Inferior parietal cortex (tissue), 1 donor: ENCODE measurements around the gene C19orf47.
"Not testable (repeated sequence)": the region's sequence is repeated elsewhere in the genome, so short reads cannot be mapped to it uniquely, and the experiment has no call there.

ENCODE experiments used
- DNase-seq: peaks from one replicate; pipeline ENCODE4 v3.0.0-alpha.2; 2016; ENCODE audit errors: extremely low spot score

Gene C19orf47

DNA sequence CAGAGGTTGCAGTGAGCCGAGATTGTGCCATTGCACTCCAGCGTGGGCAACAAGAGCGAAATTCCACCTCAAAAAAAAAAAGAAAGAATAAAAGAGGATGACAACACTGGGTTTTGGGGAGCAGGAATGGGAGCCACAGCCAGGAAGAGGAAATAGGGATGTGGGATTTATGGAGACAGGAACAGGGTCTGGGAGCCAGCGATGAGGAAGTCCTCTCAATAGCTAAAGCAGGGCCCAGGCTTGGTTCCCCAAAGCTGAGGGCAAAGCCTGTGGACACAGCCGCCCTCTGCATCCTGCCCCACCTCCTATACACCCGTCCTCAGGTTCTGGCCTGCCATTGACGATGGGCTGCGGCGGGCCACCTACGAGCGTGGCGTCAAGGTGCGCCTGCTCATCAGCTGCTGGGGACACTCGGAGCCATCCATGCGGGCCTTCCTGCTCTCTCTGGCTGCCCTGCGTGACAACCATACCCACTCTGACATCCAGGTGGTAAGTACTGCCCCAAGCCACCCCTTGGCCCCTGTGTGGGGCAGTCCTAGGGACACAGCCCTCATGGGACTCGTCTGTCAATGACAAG, 28.2 kb upstream of the C19orf47 start:
- no peak for DNase-seq

DNA sequence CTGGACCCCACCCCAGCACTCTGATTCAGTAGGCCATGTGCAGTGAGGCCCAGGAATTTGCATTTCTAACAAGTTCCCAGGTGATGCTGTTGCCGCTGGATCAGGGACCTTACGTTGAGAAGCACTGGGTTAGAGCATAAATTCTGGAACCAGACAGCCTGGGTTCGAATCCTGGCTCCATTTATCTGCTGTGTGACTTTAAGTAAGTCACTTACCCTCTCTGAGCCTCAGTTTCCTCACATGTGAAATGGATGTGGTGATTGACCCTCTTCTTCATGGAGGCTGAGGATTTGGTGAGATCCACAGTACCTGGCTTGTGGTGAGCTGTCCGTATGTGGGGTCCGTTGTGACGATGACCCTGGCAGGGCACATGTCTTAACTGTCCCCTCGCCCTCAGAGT, 25.9 kb upstream of the C19orf47 start:
- DNase-seq, result no peak

DNA sequence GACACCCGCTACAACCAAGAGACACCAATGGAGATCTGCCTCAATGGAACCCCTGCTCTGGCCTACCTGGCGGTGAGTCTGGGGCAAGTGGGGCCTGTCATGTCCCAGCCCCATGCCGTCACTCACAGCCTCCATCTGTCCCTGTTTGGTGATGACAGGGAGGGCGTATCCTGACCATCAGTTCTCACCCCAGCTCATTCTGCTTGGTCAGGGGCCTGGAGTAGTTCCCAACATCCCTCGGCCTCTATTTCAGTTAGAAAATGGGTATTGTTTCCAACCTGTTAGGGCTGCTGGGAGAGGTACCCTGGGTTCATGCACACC, 23.6 kb upstream of the C19orf47 start:
- no peak for DNase-seq

DNA sequence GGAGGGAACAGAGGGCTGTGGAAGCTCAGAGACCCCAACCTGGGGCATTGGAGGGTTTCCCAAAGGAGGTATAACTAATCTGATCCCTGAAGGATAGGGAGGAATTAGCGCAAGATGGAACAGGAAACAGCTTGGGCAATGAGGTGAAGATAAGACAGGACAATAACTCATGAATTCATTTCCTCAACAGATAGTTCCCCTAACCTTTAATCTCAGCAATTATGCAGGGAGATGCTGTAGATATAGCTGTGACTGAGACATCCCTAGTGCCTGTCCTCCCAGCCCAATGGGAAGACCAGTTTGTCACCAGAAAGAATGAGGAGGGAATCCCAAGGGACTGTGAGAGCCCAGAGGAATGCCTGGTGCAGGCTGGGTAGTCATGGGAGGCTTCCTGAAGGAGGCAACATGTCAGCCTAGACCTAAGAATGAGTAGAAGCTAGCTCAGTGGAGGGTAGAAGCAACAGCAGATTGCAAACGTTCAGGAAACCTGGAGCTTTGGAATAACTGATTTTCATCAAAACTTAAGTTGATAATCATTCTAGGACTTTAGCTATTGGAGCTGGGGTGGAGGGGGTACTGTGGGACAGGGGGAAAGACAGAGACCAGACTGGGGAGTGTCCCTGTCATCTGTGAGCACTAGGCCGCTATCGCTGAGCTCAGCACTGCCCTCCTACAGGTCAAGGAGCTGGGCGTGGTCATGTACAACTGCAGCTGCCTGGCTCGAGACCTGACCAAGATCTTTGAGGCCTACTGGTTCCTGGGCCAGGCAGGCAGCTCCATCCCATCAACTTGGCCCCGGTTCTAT, 23.0 kb upstream of the C19orf47 start:
- DNase-seq, result no peak

DNA sequence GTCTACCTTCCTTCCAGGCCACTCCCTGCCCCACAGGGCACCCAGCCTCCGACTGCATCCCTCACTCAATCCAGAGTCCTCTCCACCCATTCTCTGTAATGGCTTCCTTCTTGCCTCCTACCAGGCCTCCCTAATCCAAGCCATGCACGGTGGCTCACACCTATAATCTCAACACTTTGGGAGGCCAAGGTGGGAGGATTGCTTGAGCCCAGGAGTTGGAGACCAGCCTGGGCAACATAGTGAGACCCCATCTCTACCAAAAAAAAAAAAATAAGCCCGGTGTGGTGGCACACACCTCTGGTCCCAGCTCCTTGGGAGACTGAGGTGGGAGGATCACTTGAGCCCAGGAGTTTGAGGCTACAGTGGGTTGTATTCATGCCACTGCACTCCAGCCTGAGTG, 22.1 kb upstream of the C19orf47 start:
- DNase-seq, result not testable (repeated sequence)

DNA sequence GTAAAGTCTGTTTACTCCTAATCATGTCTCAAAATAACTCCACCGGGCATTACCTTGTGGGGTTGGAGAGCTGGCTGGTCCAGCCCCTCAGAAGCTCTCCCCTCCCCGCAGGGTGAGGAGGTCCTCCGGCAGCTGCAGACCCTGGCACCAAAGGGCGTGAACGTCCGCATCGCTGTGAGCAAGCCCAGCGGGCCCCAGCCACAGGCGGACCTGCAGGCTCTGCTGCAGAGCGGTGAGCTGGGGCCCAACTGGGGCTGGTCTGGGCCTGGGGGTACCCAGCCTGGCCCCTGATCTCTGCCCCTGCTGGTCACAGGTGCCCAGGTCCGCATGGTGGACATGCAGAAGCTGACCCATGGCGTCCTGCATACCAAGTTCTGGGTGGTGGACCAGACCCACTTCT, 21.6 kb upstream of the C19orf47 start:
- DNase-seq, result no peak

DNA sequence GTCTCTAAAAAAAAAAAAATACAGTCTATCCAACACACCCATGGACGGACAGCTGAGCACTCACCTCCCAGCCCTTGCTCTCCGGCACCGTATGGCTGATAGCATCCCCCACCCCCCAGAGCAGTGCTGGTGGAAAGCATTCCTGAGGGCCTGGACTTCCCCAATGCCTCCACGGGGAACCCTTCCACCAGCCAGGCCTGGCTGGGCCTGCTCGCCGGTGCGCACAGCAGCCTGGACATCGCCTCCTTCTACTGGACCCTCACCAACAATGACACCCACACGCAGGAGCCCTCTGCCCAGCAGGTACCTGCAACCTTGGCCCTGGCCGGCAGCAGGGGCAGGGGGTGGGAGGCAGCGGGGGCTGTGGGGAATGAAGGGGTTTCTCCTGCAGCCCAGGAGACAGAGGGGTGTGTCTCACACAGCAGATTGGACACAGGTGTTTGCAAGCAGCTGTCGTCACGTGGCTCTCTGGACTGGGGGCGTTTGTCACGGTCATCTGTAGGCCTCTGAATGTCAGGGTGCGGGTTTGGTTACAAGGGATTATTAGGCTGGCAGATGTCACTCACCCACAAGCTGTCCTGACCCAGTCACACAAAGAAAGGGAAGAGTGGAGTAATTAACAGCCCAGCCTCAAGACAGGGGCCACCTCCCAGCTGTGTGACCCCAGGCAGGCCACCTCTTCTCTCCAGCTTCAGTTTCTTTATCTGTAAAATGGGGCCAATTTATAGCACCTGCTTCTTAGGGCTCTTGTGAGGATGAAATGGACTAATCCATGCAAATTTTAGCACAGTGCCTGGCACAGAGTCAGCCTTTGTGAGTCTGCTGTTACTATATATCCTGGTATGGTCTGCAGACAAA, 19.6 kb upstream of the C19orf47 start:
- DNase-seq, result no peak

DNA sequence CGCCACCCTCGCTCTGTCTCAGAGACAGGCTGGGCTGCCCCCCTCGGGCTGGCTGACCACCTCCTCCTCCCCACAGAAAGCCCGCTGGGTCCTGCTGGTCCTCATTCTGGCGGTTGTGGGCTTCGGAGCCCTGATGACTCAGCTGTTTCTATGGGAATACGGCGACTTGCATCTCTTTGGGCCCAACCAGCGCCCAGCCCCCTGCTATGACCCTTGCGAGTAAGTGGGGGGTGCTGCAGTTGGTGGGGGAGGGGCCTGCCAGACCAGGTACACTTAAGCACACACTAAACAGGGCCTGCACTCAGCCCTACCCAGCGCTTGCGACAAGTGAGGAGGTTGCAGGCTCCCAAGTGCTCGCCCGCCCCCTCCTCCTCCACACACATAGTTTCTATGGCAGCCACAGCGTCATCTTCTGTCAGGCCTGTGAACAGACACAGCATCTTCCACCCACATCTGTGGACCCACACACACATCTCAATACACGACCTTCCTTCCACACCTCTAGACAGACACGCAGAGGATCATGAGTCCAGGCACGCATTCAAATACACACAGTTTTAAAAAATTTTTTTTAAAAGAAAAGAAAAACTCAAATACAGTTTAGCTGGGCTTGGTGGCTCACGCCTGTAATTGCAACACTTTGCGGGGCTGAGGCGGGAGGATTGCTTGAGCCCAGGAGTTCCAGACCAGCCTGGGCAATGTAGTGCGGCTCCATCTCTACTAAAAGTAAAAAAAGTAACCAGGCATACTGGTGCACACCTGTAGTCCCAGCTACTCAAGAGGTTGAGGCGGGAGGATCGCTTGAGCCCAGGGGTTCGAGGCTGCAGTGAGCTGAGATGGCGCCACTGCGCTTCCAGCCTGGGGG, 18.7 kb upstream of the C19orf47 start:
- DNase-seq, result no peak

DNA sequence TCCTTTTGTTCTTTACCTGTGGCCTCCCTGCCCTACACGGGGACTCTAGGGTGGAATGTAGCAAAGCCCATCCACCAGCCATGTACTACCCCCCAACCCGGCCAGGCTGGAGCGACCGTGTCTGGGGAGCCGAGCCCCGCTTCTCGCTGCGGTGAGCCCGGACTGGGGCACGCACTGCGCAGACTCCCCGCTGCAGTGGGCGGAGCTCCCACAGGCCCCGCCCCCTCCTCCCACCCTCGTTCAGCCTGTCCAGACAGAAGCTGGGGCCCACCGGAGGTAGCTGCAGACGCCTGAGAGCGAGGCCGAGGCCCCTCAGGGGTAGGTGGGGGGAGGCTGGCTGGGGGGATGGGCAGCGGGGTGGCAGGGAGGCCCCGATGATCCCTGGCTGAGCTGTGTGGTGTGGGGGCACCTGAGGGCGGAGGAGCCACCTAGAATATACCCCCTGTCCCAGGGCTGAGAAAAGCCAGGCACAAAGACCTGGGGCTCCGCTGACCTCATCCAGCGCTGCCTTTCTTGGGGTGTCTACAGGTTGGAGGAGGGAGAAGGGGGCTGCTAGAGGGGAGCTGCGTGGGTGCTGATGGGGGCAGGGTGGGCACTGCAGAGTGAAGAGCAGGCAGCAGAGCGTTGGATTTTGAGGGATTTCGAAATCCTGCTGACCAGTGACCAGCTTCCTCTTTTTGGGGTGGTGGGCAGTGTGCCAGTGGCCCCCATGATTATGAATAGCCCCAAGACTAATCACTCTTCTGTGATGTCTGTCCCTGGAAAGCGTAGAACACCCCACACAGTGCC, 17.6 kb upstream of the C19orf47 start:
- DNase-seq, result peak; percentile 64

DNA sequence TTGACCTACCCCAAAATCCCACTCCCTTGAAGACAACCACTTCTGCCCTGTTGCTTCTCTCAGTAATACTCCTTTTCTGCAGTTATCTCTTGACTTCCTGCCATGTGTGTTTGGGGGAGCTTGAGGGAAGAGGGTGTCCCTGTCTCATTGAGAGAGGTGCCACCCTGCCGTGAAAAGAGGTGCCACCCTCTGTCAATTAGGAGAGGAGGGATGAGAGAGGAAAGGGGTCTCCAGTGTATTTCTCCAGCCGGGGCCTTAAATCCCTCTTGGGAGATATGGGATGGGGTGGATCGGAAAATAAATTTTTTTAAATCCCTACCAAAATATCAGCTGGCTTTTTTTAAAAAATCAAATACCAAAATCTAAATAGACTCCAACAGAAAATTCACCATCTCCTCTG, 16.8 kb upstream of the C19orf47 start:
- no peak for DNase-seq

DNA sequence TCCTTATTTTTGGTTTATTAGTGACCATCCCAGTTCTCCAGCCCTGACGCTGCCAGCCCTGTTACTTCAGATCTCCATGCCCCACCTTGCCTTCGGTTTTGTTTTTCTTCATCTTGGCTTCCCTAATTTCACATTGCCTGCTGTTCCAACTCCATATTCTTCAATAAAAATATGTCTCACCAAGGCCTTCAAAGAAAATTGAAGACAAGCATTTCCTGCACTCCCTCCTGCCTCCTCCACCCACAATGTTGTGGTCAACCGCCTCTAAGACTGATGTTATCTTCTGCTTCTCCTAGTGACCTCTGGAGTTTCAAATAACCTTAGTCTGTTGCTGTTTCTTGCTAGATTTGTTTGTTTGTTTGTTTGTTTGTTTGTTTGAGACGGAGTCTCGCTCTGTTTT, 14.9 kb upstream of the C19orf47 start:
- no peak for DNase-seq

DNA sequence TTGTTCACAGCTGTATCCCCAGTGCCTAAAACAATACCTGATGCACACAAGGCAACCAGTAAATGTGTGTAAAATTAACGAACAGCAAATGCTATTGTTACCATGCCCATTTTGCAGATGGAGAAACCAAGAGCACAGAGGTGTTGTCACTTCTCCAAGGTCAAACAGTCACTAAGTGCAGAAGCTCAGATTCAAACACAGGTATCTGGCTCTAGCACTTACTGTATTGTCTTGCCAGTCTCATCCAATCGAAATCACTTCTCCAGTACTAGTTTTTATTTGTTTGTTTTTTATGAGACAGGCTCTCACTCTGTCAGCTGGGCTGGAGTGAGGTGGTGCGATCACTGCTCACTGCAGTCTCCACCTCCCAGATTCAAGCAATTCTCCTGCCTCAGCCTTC, 14.0 kb upstream of the C19orf47 start:
- no peak for DNase-seq

DNA sequence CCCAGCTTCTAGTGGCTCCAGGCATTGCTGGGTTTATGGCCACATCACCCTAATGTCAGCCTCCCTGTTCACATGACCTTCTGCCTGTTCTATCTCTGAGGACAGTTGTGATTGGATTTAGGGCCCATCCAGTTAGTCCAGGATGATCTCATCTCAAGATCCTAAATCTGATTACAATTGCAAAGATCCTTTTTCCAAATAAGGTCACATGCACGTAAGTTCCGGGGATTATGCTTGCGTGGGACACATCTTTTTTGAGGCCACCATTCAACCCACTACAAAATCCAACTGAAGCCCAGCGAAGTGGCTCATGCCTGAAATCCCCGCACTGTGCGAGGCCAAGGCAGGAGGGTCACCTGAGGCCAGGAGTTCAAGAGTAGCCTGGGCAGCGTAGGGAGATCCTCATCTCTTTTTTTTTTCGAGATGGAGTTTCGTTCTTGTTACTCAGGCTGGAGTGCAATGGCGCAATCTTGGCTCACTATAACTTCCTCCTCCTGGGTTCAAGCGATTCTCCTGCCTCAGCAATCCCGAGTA, 12.6 kb upstream of the C19orf47 start:
- DNase-seq, result no peak

DNA sequence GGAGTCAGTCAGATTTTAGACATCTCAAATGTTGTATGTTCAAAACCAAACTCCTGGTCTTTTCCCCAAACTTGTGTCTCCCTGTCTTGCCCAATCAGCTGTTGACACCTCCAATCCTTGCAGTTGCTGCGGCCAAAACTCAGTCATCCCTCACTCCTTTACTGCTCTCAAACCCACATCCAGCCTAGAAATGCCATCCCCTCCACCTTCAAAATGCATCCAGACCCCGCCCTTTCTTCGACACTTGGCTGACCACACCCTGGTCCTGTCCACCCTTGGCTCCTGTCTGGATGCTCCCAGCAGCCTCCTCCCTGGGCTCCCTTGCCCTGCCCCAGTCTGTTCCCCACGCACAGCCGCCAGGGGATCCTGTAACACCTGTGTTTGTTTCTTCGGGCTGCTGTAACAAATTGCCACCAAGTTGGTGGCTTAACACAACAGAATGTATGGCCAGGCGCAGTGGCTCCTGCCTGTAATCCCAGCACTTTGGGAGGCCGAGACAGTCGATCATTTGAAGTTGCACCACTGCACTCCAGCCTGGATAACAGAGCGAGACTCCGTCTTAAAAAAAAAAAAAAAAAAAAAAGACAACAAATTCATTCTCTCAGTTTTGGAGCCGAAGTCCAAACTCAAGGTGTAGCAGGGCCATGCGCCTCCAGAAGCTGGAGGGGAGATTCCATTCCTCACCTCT, 12.0 kb upstream of the C19orf47 start:
- no peak for DNase-seq

DNA sequence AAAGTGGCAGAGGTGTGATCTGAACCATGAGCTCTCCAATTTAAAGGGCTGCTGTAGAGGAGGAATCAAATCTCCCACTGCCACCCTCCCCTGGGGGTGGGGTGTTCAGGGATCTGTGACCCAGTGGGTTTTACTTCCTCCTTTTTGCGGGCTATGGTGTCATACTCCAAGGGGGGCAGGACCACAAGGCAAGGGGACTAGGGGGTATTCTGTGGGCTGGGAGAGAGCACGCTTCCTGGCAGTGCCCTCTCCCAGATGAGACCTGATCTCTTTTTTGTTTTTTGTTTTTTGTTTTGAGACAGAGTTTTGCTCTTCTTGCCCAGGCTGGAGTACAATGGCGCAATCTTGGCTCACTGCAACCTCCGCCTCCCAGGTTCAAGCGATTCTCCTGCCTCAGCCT, 10.6 kb upstream of the C19orf47 start:
- no peak for DNase-seq

DNA sequence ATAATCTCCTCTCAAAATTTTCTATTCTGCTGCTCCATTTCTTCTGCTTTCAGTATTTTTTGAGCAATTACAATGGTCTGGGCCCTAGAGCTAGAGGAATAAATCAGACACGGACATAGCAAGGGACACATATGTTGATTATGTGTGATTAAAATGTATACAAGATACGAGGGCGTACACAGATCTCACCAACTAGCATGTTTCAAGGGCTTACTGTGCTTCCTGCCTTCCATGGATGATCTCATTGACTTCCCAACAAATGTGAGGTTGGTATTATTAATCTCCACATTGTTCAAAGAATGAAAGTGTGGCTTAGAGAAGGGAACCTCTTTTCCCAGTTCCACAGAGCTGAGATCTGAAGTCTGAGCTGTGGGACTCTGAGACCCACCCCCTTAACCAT, 9.4 kb upstream of the C19orf47 start:
- DNase-seq, result no peak

DNA sequence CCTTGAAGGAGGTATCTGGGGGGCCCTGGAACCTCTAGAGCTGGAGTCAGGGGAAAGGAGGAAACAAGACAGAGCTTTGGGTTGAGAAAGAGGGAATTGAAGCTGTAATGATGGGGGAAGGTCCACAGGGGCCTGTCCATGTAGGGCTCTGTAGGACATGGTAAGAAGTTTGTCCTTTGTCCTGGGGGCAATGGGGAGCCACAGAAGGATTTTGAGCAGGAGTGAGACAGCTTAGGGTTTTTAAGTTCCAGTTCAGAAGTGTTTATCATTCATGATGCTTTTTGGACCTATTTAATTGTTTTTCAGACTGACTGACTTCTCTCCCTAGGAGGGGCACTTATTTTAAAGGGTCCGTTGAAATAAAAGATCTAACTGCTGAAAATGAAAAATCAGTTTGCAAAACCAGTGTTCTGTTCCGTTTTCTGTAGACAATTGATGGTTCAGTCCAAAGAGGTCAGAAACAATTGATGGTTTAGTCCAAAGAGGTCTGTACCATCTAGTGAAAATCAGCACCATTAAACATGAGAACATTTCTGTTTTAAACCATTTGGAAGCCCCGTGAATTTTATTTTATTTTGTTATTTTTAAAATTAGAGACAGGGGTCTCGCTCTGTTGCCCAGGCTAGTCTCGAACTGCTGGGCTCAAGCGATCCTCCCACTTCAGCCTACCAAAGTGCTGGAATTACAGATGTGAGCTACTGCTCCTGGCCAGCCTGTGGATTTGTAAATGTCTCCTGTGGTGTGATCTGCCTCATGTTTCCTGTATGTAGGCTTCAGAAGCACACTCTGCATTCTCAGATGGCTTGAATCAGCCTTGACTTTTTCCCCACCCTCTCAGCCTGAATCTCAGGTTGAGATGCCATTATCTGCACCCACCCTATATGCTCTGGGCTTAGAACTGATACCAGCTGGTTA, 8.7 kb upstream of the C19orf47 start:
- no peak for DNase-seq

DNA sequence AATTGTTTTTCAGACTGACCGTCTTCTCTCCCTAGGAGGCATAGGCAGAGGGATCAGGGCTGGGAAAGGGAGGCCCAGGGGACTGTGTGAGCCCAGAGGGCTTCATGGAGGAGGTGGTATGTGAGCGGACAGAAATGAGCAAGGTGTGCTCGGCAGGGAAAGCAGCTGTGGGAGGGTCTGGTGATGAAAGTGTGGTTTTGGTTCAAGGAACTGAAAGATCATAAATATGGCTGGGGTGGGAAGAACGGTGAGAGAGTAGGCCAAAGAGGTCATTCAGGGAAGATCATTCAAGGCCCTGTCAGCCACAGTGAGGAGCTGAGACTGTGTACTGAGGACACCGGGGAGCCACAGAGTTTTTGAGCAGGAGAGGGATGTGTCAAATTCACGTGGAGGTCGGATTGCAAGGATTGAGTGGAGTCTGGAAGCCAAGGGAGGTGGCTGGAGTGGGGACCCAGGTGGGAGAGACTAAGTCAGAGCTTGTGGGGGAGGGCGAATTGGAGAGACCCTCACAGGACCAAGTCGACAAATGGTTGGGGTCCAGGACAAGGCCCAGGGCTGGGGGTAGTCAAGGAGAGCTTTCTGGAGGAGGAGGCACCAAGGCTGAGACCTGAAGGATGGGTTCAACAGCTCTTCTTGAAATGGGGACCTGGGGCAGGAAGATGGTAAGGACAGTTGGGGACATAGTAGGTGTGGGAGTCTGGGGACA, 7.9 kb upstream of the C19orf47 start:
- DNase-seq, result no peak
